22Rv1 (cell line): ENCODE measurements around the gene DPEP1.

Source experiments
- ZFX ChIP-seq: fragments of 450-650 bp; IDR thresholded peaks from 2 replicates; pipeline ENCODE4 v1.6.1; 2017; ENCODE audit warnings: antibody characterized with exemption, borderline replicate concordance
- TF ChIP-seq, protein P1 (sequence below): fragments of 450-650 bp; IDR thresholded peaks from 2 replicates; pipeline ENCODE4 v1.5.1; 2017; ENCODE audit warnings: mild to moderate bottlenecking

DNA sequence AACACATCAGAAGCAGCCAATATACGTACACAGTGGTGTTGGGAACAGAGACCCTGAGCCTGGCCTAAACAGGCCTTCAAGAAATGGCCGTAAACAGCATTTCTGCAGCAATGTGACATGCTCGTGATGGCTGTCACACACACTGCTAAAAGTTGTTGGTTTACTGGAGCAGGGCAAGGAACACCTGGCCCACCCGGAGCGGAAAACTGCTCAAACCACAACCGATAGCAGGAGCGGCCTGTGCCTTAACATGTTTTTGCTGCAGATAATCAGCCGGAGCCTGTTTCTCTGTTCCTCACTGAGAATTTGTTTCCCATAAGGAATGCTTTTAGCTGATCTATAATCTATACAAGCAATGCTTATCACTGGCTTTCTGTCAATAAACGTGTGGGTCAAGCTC is 6.0 kb upstream of the DPEP1 start:
- TF ChIP-seq, protein P1, sequence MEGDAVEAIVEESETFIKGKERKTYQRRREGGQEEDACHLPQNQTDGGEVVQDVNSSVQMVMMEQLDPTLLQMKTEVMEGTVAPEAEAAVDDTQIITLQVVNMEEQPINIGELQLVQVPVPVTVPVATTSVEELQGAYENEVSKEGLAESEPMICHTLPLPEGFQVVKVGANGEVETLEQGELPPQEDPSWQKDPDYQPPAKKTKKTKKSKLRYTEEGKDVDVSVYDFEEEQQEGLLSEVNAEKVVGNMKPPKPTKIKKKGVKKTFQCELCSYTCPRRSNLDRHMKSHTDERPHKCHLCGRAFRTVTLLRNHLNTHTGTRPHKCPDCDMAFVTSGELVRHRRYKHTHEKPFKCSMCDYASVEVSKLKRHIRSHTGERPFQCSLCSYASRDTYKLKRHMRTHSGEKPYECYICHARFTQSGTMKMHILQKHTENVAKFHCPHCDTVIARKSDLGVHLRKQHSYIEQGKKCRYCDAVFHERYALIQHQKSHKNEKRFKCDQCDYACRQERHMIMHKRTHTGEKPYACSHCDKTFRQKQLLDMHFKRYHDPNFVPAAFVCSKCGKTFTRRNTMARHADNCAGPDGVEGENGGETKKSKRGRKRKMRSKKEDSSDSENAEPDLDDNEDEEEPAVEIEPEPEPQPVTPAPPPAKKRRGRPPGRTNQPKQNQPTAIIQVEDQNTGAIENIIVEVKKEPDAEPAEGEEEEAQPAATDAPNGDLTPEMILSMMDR, result no peak
- no peak for TF ChIP-seq ZFX
